DND-41 (cell line): ENCODE measurements around the gene ZFPM1.

Source experiments
- ATAC-seq: fragments of 200-7000 bp; cut with Tn5 transposase; 3 replicates; pipeline ENCODE4 v1.9.1; 2021; ENCODE audit warnings: low read depth; ENCODE audit not compliant: insufficient read depth
- DNase-seq: peaks from one replicate; pipeline ENCODE4 v3.0.0-alpha.2; 2020
- H2AFZ ChIP-seq: 2 replicates; pipeline ENCODE4 v1.6.0; 2012; ENCODE audit warnings: low read depth, low read length
- H3K27ac ChIP-seq: 2 replicates; pipeline ENCODE4 v1.5.1; 2012; ENCODE audit warnings: low read length, inconsistent platforms
- H3K27me3 ChIP-seq: fragments of 200-600 bp; sonication (generic); 2 replicates; pipeline ENCODE4 v1.6.0; 2012; ENCODE audit warnings: low read length, mild to moderate bottlenecking, inconsistent platforms; ENCODE audit not compliant: insufficient read depth, poor library complexity
- H3K36me3 ChIP-seq: 2 replicates; pipeline ENCODE4 v1.5.1; 2012; ENCODE audit warnings: low read length, inconsistent platforms; ENCODE audit not compliant: insufficient read depth
- H3K4me1 ChIP-seq: 2 replicates; pipeline ENCODE4 v1.5.1; 2012; ENCODE audit warnings: mild to moderate bottlenecking, low read length; ENCODE audit not compliant: insufficient read depth
- H3K4me2 ChIP-seq: 2 replicates; pipeline ENCODE4 v1.6.0; 2012; ENCODE audit warnings: mild to moderate bottlenecking, moderate library complexity, low read length, inconsistent platforms; ENCODE audit not compliant: insufficient read depth
- H3K4me3 ChIP-seq, 2 experiments: fragments of 200-600 bp in 1 of 2; shearing (Covaris generic) in 1 of 2; 2 replicates each; pipeline ENCODE4 v1.5.1; 2012 to 2016; ENCODE audit warnings: inconsistent platforms in 2 of 2, low read length in 2 of 2, mild to moderate bottlenecking in 2 of 2, low read depth in 1 of 2, moderate library complexity in 1 of 2
- H3K79me2 ChIP-seq: 2 replicates; pipeline ENCODE4 v1.6.0; 2012; ENCODE audit warnings: low read length, inconsistent platforms; ENCODE audit not compliant: insufficient read depth
- H3K9ac ChIP-seq: 2 replicates; pipeline ENCODE4 v1.6.0; 2012; ENCODE audit warnings: low read depth, mild to moderate bottlenecking, inconsistent platforms, low read length, moderate library complexity
- H3K9me3 ChIP-seq: 2 replicates; pipeline ENCODE4 v1.5.1; 2012; ENCODE audit warnings: low read length, moderate library complexity, mild to moderate bottlenecking, inconsistent platforms; ENCODE audit not compliant: insufficient read depth, severe bottlenecking
- H4K20me1 ChIP-seq: 2 replicates; pipeline ENCODE4 v1.6.0; 2012; ENCODE audit warnings: low read length; ENCODE audit not compliant: insufficient read depth
- EZH2 ChIP-seq: IDR thresholded peaks from 3 replicates; pipeline ENCODE4 v1.6.1; 2012; ENCODE audit warnings: borderline replicate concordance, low read depth, mild to moderate bottlenecking, moderate library complexity, low read length, inconsistent platforms; ENCODE audit not compliant: severe bottlenecking
- TF ChIP-seq, protein P1 (sequence below): IDR thresholded peaks from 2 replicates; pipeline ENCODE4 v1.5.1; 2012; ENCODE audit warnings: borderline replicate concordance, low read length, moderate library complexity, mild to moderate bottlenecking; ENCODE audit not compliant: poor library complexity, severe bottlenecking; ENCODE audit errors: extremely low read depth

Gene ZFPM1

DNA sequence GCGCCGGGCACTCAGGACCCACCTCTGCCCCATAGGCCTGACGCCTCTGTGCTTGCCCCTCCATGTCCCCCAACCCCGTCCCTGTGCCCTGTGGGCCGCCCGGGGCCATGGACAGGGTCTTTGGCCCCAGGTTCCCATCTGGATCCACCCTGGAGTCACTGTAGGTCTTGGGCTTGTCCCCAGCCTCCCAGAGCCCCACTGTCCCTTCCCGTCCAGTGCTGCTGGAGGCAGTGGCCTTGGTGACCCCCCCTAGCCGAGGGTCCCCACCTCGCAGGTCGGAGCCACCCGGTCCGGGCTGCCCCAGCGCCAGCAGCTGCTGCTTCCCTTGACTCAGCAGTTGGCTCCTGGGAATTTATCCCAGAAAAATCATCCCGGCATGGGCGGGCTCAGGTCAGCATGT lies 49.3 kb downstream of the ZFPM1 start:
- Histone ChIP-seq H4K20me1 (peaks cover 20% of the 10 kb centered on the region), H3K9ac (no peak overlapping the region), H3K9me3 (no peaks in the 10 kb centered on the region), H2AFZ (no peak overlapping the region), H3K4me3 (no peak overlapping the region), H3K27me3 (no peaks in the 10 kb centered on the region), H3K4me2 (no peak overlapping the region), H3K79me2 (no peaks in the 10 kb centered on the region), H3K36me3 (no peaks in the 10 kb centered on the region), H3K27ac (no peak overlapping the region), H3K4me1 (no peaks in the 10 kb centered on the region)
- TF ChIP-seq, protein P1, sequence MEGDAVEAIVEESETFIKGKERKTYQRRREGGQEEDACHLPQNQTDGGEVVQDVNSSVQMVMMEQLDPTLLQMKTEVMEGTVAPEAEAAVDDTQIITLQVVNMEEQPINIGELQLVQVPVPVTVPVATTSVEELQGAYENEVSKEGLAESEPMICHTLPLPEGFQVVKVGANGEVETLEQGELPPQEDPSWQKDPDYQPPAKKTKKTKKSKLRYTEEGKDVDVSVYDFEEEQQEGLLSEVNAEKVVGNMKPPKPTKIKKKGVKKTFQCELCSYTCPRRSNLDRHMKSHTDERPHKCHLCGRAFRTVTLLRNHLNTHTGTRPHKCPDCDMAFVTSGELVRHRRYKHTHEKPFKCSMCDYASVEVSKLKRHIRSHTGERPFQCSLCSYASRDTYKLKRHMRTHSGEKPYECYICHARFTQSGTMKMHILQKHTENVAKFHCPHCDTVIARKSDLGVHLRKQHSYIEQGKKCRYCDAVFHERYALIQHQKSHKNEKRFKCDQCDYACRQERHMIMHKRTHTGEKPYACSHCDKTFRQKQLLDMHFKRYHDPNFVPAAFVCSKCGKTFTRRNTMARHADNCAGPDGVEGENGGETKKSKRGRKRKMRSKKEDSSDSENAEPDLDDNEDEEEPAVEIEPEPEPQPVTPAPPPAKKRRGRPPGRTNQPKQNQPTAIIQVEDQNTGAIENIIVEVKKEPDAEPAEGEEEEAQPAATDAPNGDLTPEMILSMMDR: no peak
- TF ChIP-seq EZH2: no peak
- DNase-seq (no peak), ATAC-seq (no peak)

DNA sequence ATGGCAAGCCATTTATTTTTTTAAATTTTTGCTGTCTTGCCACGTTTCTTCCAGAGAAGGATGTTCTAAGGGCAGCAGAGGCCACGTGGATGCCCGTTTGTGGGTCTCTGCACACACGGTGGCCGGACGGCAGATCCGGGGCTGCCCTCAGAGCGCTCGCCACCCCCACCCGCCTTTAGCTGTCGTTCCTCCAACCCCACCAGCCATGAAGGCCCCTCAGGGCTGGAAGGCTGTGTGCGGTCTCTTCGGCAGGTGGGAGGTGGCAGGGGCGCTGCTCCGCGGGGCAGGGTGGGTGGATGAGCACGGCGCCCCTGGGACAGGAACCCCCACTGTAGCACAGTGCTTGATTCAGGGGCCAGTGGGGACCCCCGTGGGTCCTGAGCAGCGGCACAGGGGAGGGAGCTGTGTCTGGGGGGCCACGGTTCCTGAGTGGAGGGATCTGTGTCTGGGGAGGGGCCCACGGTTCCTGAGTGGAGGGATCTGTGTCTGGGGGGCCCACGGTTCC lies 49.7 kb downstream of the ZFPM1 start:
- no peak overlapping the region for H2AFZ ChIP-seq
- DNase-seq (no peak), ATAC-seq (no peak)
- no peaks in the 10 kb centered on the region for H3K79me2 ChIP-seq
- TF ChIP-seq, protein P1: no peak
- TF ChIP-seq EZH2: no peak
- H3K9me3 ChIP-seq: no peaks in the 10 kb centered on the region
- H3K27me3 ChIP-seq: no peaks in the 10 kb centered on the region
- H3K27ac ChIP-seq: no peak overlapping the region
- no peaks in the 10 kb centered on the region for H3K4me1 ChIP-seq
- no peaks in the 10 kb centered on the region for H3K36me3 ChIP-seq
- no peak overlapping the region for H3K4me3 ChIP-seq
- H3K9ac ChIP-seq: no peak overlapping the region
- peaks cover 23% of the 10 kb centered on the region for H4K20me1 ChIP-seq
- H3K4me2 ChIP-seq: no peak overlapping the region

DNA sequence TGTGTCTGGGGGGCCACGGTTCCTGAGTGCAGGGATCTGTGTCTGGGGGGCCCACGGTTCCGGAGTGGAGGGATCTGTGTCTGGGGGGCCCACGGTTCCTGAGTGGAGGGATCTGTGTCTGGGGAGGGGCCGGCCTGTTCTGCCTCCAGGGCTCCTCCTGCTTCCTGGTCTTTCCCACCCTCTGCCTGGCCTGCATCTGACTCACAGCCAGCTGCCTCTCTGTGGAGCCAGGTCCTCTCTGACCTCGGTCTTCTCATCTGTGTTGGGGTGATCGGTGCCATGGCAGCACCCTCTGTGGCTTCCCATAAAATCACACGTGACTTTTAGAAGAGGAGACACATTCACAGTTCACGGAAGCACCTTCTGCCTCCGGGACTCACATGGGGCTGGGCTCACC lies 50.3 kb downstream of the ZFPM1 start:
- Histone ChIP-seq H3K27ac (no peak overlapping the region), H3K27me3 (no peaks in the 10 kb centered on the region), H4K20me1 (peaks cover 25% of the 10 kb centered on the region), H3K36me3 (no peaks in the 10 kb centered on the region), H2AFZ (no peak overlapping the region), H3K4me1 (no peaks in the 10 kb centered on the region), H3K4me2 (no peak overlapping the region), H3K79me2 (no peaks in the 10 kb centered on the region), H3K4me3 (no peak overlapping the region), H3K9me3 (no peaks in the 10 kb centered on the region), H3K9ac (no peak overlapping the region)
- no peak for ATAC-seq
- no peak for DNase-seq
- TF ChIP-seq, protein P1: no peak
- TF ChIP-seq EZH2: no peak
